WI38 (cell line): Measurements from ENCODE around the gene UGT1A5.

Experiments
- H3K4me3 ChIP-seq: 2 replicates; pipeline ENCODE4 v1.5.1; 2011; ENCODE audit warnings: low read depth, mild to moderate bottlenecking, control low read depth, low read length
- CTCF ChIP-seq: IDR thresholded peaks from 2 replicates; pipeline ENCODE4 v1.5.1; 2012; ENCODE audit warnings: low read depth, mild to moderate bottlenecking, control low read depth, low read length

UGT1A5 gene

GRCh38 chr2:233798335-233799086, 85.8 kb downstream of the UGT1A5 start:
- no peak for TF ChIP-seq CTCF
- H3K4me3 ChIP-seq: no peak overlapping the region

GRCh38 chr2:233799087-233799665, 86.5 kb downstream of the UGT1A5 start:
- TF ChIP-seq CTCF: no peak
- no peak overlapping the region for H3K4me3 ChIP-seq

GRCh38 chr2:233799716-233800115, 87.0 kb downstream of the UGT1A5 start:
- TF ChIP-seq CTCF: no peak
- no peak overlapping the region for H3K4me3 ChIP-seq

- no peak for TF ChIP-seq CTCF
- no peak overlapping the region for H3K4me3 ChIP-seq
Observed at GRCh38 chr2:233800208-233800607, 87.5 kb downstream of the UGT1A5 start.

- no peak for TF ChIP-seq CTCF
- no peak overlapping the region for H3K4me3 ChIP-seq
Observed at GRCh38 chr2:233801357-233802131, 88.8 kb downstream of the UGT1A5 start.

GRCh38 chr2:233802132-233802815, 89.6 kb downstream of the UGT1A5 start:
- TF ChIP-seq CTCF: no peak
- H3K4me3 ChIP-seq: no peak overlapping the region
